Kidney tubule cell (primary cell): ENCODE data around the gene F11.
"Not testable (repeated sequence)": the region's sequence is repeated elsewhere in the genome, so short reads cannot be mapped to it uniquely, and the experiment has no call there.

Source experiments
- DNase-seq: peaks from one replicate; pipeline ENCODE4 v3.0.0-alpha.2; 2018; ENCODE audit warnings: low spot score

Gene F11

GRCh38 chr4:186298031-186298647 is 32.1 kb downstream of the F11 start:
- DNase-seq, result no peak

GRCh38 chr4:186299291-186299690 is 33.3 kb downstream of the F11 start:
- no peak for DNase-seq

GRCh38 chr4:186300659-186301390 is 34.8 kb downstream of the F11 start:
- DNase-seq, result no peak

GRCh38 chr4:186304216-186304615 is 38.2 kb downstream of the F11 start:
- DNase-seq, result no peak

- peak; percentile 47 for DNase-seq
Measured at GRCh38 chr4:186304866-186305505, 39.0 kb downstream of the F11 start.

GRCh38 chr4:186307497-186307896 is 41.5 kb downstream of the F11 start:
- DNase-seq, result no peak

- DNase-seq, result no peak
Measured at GRCh38 chr4:186307916-186308315, 41.9 kb downstream of the F11 start.

GRCh38 chr4:186318481-186318880 is 52.5 kb downstream of the F11 start:
- no peak for DNase-seq

- not testable (repeated sequence) for DNase-seq
Measured at GRCh38 chr4:186324660-186325059, 58.7 kb downstream of the F11 start.

GRCh38 chr4:186326391-186326790 is 60.4 kb downstream of the F11 start:
- no peak for DNase-seq

- no peak for DNase-seq
Measured at GRCh38 chr4:186329372-186329771, 63.4 kb downstream of the F11 start.

- no peak for DNase-seq
Measured at GRCh38 chr4:186330368-186330767, 64.4 kb downstream of the F11 start.

- DNase-seq, result no peak
Measured at GRCh38 chr4:186335793-186336192, 69.8 kb downstream of the F11 start.
